ENCODE results near the gene HCFC1.

Gene HCFC1

DNA sequence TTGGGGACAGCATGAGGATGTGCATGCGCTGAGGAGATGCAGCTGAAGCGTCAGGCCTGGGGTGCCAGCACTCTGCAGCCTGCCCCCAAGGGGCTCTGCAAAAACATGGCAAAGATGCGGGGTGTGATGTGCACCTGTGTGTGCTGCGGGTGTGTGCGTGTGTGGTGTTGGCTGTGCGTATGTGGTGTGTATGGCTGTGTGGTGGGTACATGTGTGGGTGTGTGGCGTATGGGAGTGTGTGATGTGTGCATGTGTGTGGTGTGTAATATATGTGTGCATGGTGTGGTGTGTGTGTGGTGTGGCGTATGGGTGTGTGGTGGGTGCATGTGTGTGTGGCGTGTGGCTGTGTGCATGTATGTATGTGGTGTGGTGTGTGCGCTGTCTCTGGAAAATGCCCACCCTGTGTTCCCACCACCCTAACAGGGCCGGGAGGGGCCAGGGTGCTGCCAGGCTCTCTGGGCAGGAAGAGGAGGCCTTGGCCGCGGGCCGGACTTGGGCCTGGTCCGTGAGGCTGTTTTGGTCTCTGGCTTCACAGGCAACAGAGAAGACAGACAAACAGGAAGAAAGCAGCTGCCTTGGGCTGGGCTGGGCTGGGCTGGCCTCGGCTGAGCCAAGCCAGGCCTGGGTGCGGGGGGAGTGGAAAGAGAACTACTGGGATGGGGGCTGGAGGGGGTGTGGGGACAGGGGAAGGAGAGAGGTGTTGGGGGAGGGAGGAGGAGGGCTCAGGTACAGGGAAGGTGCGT is 68.2 kb downstream of the HCFC1 start:
- H3K27me3 ChIP-seq (ENCODE audit: control insufficient read depth, insufficient read depth, low read length) = no peaks in the 10 kb centered on the region
- peaks cover 5% of the 10 kb centered on the region for H3K4me1 ChIP-seq (ENCODE audit: control insufficient read depth, insufficient read depth, low read length)

DNA sequence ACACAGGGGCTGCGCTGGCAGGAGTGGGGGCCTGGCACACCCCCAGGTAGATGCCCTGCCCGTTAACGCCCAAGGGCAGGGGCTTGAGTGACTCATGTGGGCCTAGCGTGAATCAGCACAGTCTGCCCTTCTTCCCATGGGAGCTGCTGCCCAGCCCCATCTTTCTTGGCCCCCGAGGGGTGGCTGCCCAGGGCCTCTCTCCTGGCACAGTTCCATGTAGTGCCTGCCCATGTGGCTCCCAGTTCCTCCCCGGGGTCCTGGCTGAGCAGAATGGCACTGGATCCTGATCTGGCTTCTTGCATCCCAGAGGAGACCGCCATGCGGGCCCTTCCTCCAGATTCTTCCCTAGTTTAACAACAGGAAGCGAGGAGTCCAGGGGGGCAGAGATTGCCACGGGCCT is 69.2 kb downstream of the HCFC1 start:
- Histone ChIP-seq H3K27ac (ENCODE audit: low read length) (no peak overlapping the region), H3K36me3 (ENCODE audit: control insufficient read depth, insufficient read depth, low read length) (no peaks in the 10 kb centered on the region), H3K9me3 (ENCODE audit: control insufficient read depth, insufficient read depth, low read length) (no peaks in the 10 kb centered on the region), H3K4me3 (ENCODE audit: low read length) (no peak overlapping the region), H3K27me3 (ENCODE audit: control insufficient read depth, insufficient read depth, low read length) (no peaks in the 10 kb centered on the region), H3K4me1 (ENCODE audit: control insufficient read depth, insufficient read depth, low read length) (peaks cover 5% of the 10 kb centered on the region)
- no CpG with 5 or more reads among the region's 10 CpGs for WGBS (ENCODE audit: insufficient coverage, insufficient read length)
- DNase-seq (ENCODE audit: low read depth, low spot score) = no peak

More for the DNA sequence above, 68.2 kb downstream of the HCFC1 start:
- WGBS (ENCODE audit: insufficient coverage, insufficient read length) = 100% methylated on average over 1 of the region's 18 CpGs
- no peak for DNase-seq (ENCODE audit: low read depth, low spot score)
- no peaks in the 10 kb centered on the region for H3K9me3 ChIP-seq (ENCODE audit: control insufficient read depth, insufficient read depth, low read length)
- H3K27ac ChIP-seq (ENCODE audit: low read length) = no peak overlapping the region
- no peaks in the 10 kb centered on the region for H3K36me3 ChIP-seq (ENCODE audit: control insufficient read depth, insufficient read depth, low read length)
- H3K4me3 ChIP-seq (ENCODE audit: low read length) = no peak overlapping the region

DNA sequence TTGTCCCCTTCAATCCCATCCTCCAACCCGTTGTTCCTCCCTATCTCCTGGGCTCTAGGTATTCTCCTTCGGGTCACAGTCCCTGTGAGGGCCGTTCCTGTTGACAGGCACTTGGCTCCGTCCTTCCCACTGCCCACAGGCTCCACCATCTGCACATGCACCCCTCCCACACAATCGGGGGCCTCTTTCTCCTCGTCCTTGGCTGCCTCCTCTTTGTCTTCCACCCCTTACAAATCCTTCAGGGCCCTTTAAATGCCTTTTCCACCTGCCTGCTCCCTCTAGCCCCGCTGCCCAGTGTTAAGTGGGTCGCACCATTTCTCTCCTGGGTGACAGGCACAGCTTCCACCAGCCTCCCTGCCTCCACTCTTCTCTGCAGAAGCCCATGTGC is 69.9 kb downstream of the HCFC1 start:
- no peak overlapping the region for H3K27ac ChIP-seq (ENCODE audit: low read length)
- DNase-seq (ENCODE audit: low read depth, low spot score) = no peak
- no peaks in the 10 kb centered on the region for H3K27me3 ChIP-seq (ENCODE audit: control insufficient read depth, insufficient read depth, low read length)
- no peak overlapping the region for H3K4me3 ChIP-seq (ENCODE audit: low read length)
- WGBS (ENCODE audit: insufficient coverage, insufficient read length) = no CpG with 5 or more reads among the region's 8 CpGs
- H3K9me3 ChIP-seq (ENCODE audit: control insufficient read depth, insufficient read depth, low read length) = no peaks in the 10 kb centered on the region
- H3K36me3 ChIP-seq (ENCODE audit: control insufficient read depth, insufficient read depth, low read length) = no peaks in the 10 kb centered on the region
- peaks cover 5% of the 10 kb centered on the region for H3K4me1 ChIP-seq (ENCODE audit: control insufficient read depth, insufficient read depth, low read length)

DNA sequence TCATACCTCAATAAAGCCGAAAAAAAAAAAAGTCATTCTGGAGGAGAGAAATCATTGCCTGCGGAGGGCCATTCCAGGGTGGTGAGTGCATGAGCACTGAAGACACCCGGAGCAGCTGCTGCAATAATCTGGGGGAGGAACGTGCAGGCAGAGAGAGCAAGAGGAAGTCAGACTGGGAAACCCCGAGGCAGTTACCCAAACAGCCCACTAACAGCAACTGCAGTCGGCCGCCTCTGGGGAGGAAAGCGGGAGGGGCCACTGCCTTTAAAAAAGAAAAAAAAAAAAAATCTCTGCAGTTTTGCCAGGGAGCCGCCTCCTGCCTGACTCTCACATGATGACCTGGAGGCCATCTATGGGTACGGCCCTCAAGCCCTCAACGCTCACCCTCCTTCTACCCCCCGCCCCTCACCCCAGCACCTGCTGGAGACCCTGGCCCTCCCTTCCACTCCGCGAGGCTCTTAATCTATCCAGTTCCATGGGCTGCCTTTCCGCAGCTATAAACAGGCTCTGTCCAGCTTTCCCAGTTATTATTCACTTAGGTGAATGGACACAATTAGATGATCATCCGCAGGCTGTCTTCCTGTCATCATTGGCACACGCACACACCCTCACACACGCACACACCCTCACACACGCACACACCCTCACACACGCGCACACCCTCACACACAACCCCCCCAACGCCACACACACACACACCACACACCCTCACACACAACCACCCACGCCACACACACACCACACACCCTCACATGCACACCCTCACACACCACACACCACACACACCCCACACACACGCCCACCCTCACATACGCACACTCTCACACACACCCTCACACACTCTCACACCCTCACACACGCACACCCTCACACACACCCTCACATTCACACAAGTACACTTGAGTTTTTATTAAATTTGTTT is 70.5 kb downstream of the HCFC1 start:
- WGBS (ENCODE audit: insufficient coverage, insufficient read length) = 100% methylated on average over 7 of the region's 26 CpGs
- no peak overlapping the region for H3K4me3 ChIP-seq (ENCODE audit: low read length)
- no peaks in the 10 kb centered on the region for H3K36me3 ChIP-seq (ENCODE audit: control insufficient read depth, insufficient read depth, low read length)
- H3K27me3 ChIP-seq (ENCODE audit: control insufficient read depth, insufficient read depth, low read length) = no peaks in the 10 kb centered on the region
- H3K9me3 ChIP-seq (ENCODE audit: control insufficient read depth, insufficient read depth, low read length) = no peaks in the 10 kb centered on the region
- DNase-seq (ENCODE audit: low read depth, low spot score) = no peak
- H3K4me1 ChIP-seq (ENCODE audit: control insufficient read depth, insufficient read depth, low read length) = peaks cover 5% of the 10 kb centered on the region
- H3K27ac ChIP-seq (ENCODE audit: low read length) = no peak overlapping the region

DNA sequence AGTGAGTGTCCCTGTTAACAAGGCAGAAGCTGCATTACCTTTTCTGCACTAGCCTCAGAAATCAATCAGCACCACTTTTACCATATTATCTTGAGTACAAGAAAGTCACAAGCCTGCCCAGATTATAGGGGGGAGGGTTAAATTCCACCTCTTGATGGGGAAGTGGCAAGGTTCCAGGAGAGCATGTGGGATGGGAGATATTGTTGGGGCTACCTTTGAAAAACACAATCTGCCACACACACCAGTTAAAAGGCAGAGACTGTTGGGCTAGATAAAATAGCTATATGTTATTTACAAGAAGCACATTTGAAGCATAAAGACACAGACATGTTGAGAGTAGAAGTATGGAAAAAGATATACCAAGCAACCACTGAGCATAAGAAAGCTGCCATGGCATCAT is 73.7 kb downstream of the HCFC1 start:
- Histone ChIP-seq H3K27ac (ENCODE audit: low read length) (no peak overlapping the region), H3K36me3 (ENCODE audit: control insufficient read depth, insufficient read depth, low read length) (no peaks in the 10 kb centered on the region), H3K4me1 (ENCODE audit: control insufficient read depth, insufficient read depth, low read length) (peaks cover 3% of the 10 kb centered on the region; the same call in 1 of the 2 replicates), H3K9me3 (ENCODE audit: control insufficient read depth, insufficient read depth, low read length) (no peaks in the 10 kb centered on the region), H3K27me3 (ENCODE audit: control insufficient read depth, insufficient read depth, low read length) (no peaks in the 10 kb centered on the region), H3K4me3 (ENCODE audit: low read length) (no peak overlapping the region)
- DNase-seq (ENCODE audit: low read depth, low spot score) = no peak
